KMS-11 (cell line): ENCODE data around the gene PHTF2.
"Not testable (repeated sequence)": the region's sequence is repeated elsewhere in the genome, so short reads cannot be mapped to it uniquely, and the experiment has no call there.

Experiments used
- H2AFZ ChIP-seq: fragments of 200-600 bp; sonication (generic); 2 replicates; pipeline ENCODE4 v1.6.1; 2016; ENCODE audit warnings: antibody characterized with exemption, mixed run types, low read depth
- H3K27ac ChIP-seq: fragments of 200-600 bp; sonication (generic); 2 replicates; pipeline ENCODE4 v1.6.1; 2016; ENCODE audit warnings: mild to moderate bottlenecking, mixed run types
- H3K27me3 ChIP-seq: fragments of 200-600 bp; sonication (generic); 2 replicates; pipeline ENCODE4 v1.6.1; 2017; ENCODE audit warnings: mild to moderate bottlenecking, low read depth, mixed run types, moderate library complexity; ENCODE audit not compliant: insufficient read depth
- H3K36me3 ChIP-seq: fragments of 200-600 bp; sonication (generic); 2 replicates; pipeline ENCODE4 v1.6.1; 2017; ENCODE audit warnings: mild to moderate bottlenecking, mixed run types; ENCODE audit not compliant: insufficient read depth
- H3K4me1 ChIP-seq: fragments of 200-600 bp; sonication (generic); 2 replicates; pipeline ENCODE4 v1.6.1; 2016; ENCODE audit warnings: mild to moderate bottlenecking, low read depth, mixed run types; ENCODE audit not compliant: poor library complexity, severe bottlenecking
- H3K4me2 ChIP-seq: fragments of 200-600 bp; sonication (generic); 2 replicates; pipeline ENCODE4 v1.7.0; 2016; ENCODE audit warnings: mild to moderate bottlenecking, mixed run types
- H3K4me3 ChIP-seq: fragments of 200-600 bp; sonication (generic); IDR thresholded peaks from 2 replicates; pipeline ENCODE4 v1.6.1; 2017; ENCODE audit warnings: low read depth, low read length, mixed read lengths; ENCODE audit not compliant: insufficient read depth
- H3K79me2 ChIP-seq: fragments of 200-600 bp; sonication (generic); 2 replicates; pipeline ENCODE4 v1.6.1; 2016; ENCODE audit warnings: low read depth, mixed run types; ENCODE audit not compliant: insufficient read depth
- H3K9ac ChIP-seq: fragments of 200-600 bp; sonication (generic); 2 replicates; pipeline ENCODE4 v1.6.1; 2016; ENCODE audit warnings: mild to moderate bottlenecking, mixed run types
- H4K20me1 ChIP-seq: fragments of 200-600 bp; sonication (generic); 2 replicates; pipeline ENCODE4 v1.6.1; 2016; ENCODE audit warnings: mild to moderate bottlenecking, mixed run types; ENCODE audit not compliant: insufficient read depth
- CTCF ChIP-seq: fragments of 200-600 bp; sonication (generic); conservative IDR thresholded peaks from 2 replicates; pipeline ENCODE4 v1.6.1; 2017; ENCODE audit warnings: low read depth, mild to moderate bottlenecking, antibody characterized with exemption, low read length, moderate library complexity, mixed read lengths

Gene PHTF2

GRCh38 chr7:77782383-77782782, 16.2 kb upstream of the PHTF2 start:
- Histone ChIP-seq H3K79me2 (no peaks in the 10 kb centered on the region), H4K20me1 (no peaks in the 10 kb centered on the region), H3K36me3 (no peaks in the 10 kb centered on the region), H2AFZ (no peak overlapping the region), H3K4me3 (no peak overlapping the region), H3K4me1 (no peaks in the 10 kb centered on the region), H3K9ac (no peak overlapping the region), H3K27ac (no peak overlapping the region), H3K4me2 (no peak overlapping the region), H3K27me3 (no peaks in the 10 kb centered on the region)
- no peak for TF ChIP-seq CTCF

GRCh38 chr7:77783111-77783510, 15.5 kb upstream of the PHTF2 start:
- Histone ChIP-seq H3K79me2 (no peaks in the 10 kb centered on the region), H3K4me3 (no peak overlapping the region), H3K27ac (no peak overlapping the region), H3K4me2 (no peak overlapping the region), H3K27me3 (no peaks in the 10 kb centered on the region), H4K20me1 (no peaks in the 10 kb centered on the region), H3K4me1 (no peaks in the 10 kb centered on the region), H2AFZ (no peak overlapping the region), H3K9ac (no peak overlapping the region), H3K36me3 (no peaks in the 10 kb centered on the region)
- no peak for TF ChIP-seq CTCF

- H3K9ac ChIP-seq = no peak overlapping the region
- no peaks in the 10 kb centered on the region for H3K79me2 ChIP-seq
- H3K27ac ChIP-seq = no peak overlapping the region
- TF ChIP-seq CTCF = no peak
- no peaks in the 10 kb centered on the region for H3K36me3 ChIP-seq
- H3K4me2 ChIP-seq = no peak overlapping the region
- H4K20me1 ChIP-seq = no peaks in the 10 kb centered on the region
- no peaks in the 10 kb centered on the region for H3K4me1 ChIP-seq
- no peaks in the 10 kb centered on the region for H3K27me3 ChIP-seq
- H2AFZ ChIP-seq = no peak overlapping the region
- no peak overlapping the region for H3K4me3 ChIP-seq
Measured at GRCh38 chr7:77783545-77783944, 15.0 kb upstream of the PHTF2 start.

- not testable (repeated sequence) for H3K9ac ChIP-seq, H3K79me2 ChIP-seq, H3K27ac ChIP-seq, H3K27me3 ChIP-seq, H3K4me3 ChIP-seq, H3K4me1 ChIP-seq, H2AFZ ChIP-seq, H3K36me3 ChIP-seq, H4K20me1 ChIP-seq, H3K4me2 ChIP-seq
Measured at GRCh38 chr7:77784426-77784825, 14.1 kb upstream of the PHTF2 start.

- H2AFZ ChIP-seq = no peak overlapping the region
- TF ChIP-seq CTCF = no peak
- no peak overlapping the region for H3K4me2 ChIP-seq
- no peak overlapping the region for H3K4me3 ChIP-seq
- H3K36me3 ChIP-seq = no peaks in the 10 kb centered on the region
- no peaks in the 10 kb centered on the region for H4K20me1 ChIP-seq
- no peaks in the 10 kb centered on the region for H3K4me1 ChIP-seq
- H3K27me3 ChIP-seq = no peaks in the 10 kb centered on the region
- H3K9ac ChIP-seq = no peak overlapping the region
- H3K79me2 ChIP-seq = no peaks in the 10 kb centered on the region
- H3K27ac ChIP-seq = no peak overlapping the region
Measured at GRCh38 chr7:77786018-77786417, 12.6 kb upstream of the PHTF2 start.
